ENCODE results near the gene LMBR1L.

The LMBR1L gene

GRCh38 chr12:49054524-49054923 lies 56.1 kb downstream of the LMBR1L start:
- DNase-seq (ENCODE audit: low read depth in 2 of 2, low spot score in 1 of 2) = no peak

- DNase-seq (ENCODE audit: low read depth in 2 of 2, low spot score in 1 of 2) = no peak
Observed at GRCh38 chr12:49054096-49054495, 56.6 kb downstream of the LMBR1L start.

DNA sequence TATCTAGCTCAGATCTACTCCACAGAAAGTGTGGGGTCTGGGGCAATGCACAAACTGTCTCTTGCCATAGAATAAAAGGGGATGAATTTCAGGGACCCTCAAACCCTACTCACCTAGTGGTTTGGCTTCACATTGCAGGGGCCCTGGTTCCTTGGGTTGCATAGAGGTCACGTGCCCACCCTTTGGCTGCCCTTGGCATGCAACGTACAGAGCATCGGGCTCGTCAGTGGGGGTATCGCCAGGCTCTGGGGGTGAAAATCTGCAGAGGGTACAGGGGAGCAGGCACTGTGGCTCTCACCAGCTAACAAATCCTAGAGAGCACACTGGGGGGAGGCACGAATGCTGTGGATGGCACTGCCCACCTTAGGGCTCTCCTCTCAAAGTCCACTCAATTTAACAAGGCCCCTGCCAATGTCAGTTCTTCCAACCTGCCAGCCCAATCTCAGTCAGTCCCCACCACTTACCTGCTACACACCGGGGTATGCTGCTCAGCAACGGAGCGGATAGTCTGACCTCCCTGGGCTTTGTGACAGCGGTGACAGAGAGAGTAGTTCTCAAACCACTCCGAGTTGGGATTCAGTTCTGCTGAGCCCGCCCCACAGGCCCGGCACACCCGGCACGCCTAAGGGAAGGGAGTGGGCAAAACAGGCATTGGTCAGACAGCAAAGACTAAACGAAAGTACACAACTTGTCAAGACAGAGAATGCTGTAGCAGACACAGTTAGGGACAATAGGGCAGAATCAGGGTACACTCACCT lies 58.0 kb downstream of the LMBR1L start:
- DNase-seq (ENCODE audit: low read depth in 2 of 2, low spot score in 1 of 2) = no peak

GRCh38 chr12:49051777-49052438 lies 58.7 kb downstream of the LMBR1L start:
- no peak for DNase-seq (ENCODE audit: low read depth in 2 of 2, low spot score in 1 of 2)

DNA sequence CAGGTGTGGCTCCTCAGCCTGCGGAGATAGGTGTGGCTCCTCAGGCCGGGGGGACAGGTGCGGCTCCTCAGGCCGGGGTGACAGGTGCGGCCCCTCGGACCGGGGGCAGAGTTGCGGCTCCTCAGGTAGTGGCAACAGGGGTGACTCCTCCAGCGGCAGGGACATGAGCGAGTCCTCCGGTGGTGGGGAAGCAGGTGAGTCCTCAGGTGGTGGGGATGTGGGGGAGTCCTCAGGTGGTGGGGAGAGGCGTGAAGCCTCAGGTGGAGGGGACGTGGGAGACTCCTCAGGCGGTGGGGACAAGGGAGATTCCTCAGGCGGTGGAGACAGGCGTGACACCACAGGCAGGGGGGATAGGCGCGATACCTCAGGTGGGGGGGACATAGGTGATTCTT lies 59.3 kb downstream of the LMBR1L start:
- DNase-seq (ENCODE audit: low read depth in 2 of 2, low spot score in 1 of 2) = no peak

GRCh38 chr12:49050507-49051372 lies 59.9 kb downstream of the LMBR1L start:
- no peak for DNase-seq (ENCODE audit: low read depth in 2 of 2, low spot score in 1 of 2)

GRCh38 chr12:49049566-49050224 lies 61.0 kb downstream of the LMBR1L start:
- DNase-seq (ENCODE audit: low read depth in 2 of 2, low spot score in 1 of 2) = no peak

- no peak for DNase-seq (ENCODE audit: low read depth in 2 of 2, low spot score in 1 of 2)
Observed at GRCh38 chr12:49048953-49049352, 61.7 kb downstream of the LMBR1L start.

Measured in stimulated activated CD8-positive, alpha-beta memory T cell treated with anti-CD3 and anti-CD28 coated beads, Interleukin-4, amount 100 ng/mL, for 1 hour (primary cell).